Measurements from ENCODE around the gene SLC34A1. TPM values are rescaled to one million over a fixed set of nuclear protein-coding genes. Genes with fewer than 3 reads are reported as not detected.

The SLC34A1 gene
- total RNA-seq, 1 experiment from 2014 or later = not detected

DNA sequence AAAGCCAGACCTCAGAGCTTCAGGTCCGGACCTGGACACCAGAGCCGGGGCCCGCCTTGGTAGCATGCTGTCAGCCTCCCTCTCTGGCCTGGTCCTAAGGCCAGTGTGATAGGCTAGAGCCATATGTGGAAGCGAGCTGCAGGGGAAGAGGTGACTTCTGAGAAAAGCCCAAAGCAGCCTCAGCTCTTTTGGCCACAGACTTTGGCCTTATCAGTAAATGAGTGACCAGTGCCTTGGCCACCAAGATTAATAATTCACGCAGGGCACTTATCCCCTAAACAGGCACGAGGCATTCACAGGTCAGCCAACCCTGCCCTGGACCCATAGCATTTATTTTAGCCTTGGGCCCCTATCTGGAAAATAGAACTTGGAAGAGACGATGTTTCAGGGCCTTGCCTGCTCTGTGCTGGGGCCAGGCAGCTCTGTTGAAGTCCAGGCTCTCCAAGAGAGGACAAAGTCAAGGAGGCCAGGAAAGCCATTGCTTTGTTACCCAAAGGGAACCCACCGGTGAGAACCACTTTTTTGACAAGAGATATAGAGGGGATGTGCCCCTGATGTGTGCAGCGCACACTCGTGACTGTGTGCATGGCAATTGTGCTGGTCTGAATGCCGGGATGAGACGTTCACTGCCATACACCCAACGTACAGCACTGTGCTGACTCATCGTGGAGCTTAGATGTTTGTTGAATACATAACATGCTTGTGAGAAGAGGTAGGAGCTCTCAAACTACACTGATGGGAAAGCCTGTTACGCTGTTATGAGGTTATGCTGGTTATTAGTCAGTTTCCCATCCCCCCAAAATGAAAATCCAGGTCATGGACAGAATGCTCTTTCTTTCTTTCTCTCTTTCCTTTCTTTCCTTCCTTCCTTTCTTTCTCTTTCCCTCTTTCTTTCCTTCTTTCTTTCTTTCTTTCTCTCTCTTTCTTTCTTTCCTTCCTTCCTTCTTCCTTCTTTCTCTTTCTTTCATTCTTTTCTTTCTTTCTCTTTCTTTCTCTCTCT lies 5.0 kb upstream of the SLC34A1 start:
- in situ Hi-C loops (cut with HindIII; ENCODE audit: low sequenced_read_pairs) = no loop called here
- DNase-seq (ENCODE audit: low spot score) = no peak

DNA sequence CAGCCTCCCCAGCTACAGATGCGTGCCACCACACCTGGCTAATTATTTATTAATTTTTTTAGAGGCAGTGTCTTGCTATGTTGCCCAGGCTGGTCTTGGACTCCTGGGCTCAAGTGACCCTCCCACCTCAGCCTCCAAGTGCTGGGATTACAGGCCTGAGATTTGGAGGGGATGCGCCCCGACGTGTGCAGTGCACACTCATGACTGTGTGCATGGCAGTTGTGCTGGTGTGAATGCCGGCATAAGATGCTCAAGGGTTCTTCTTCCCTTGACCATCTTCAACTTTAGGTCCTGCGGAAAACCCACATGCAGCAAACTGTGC lies 3.5 kb upstream of the SLC34A1 start:
- in situ Hi-C loops (cut with HindIII; ENCODE audit: low sequenced_read_pairs) = no loop called here
- DNase-seq (ENCODE audit: low spot score) = no peak

DNA sequence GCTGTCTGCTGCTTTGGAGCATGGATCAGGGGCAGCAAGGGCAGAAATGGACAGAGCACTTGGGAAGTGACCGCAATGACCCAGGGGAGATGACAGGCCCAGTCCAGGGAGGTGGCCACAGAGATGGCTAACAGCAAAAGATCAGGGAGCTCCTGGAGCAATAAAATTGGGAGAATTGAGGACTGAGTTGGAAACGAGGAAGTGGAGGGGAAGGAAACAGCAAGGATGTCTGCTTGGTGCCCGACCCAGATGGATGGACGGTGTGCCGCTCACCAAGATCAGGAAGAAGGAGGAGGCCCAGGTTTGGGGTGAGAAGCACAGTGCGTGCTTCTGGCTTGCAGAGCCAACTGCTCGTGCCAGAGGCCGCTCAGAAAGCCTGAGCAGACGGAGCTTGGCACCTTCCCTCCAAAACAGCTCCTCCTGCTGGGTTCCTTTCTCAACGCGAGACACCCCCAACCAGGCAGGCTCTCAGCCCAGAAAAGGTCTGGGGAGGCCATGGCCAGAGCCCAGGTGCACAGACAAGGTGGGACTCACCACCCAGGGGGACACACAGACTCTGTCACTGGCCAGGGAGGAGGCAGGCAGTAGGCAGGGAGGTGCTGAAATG lies 1.7 kb upstream of the SLC34A1 start:
- peak; percentile 95 for DNase-seq (ENCODE audit: low spot score)
- in situ Hi-C loops (cut with HindIII; ENCODE audit: low sequenced_read_pairs) = no loop called here

DNA sequence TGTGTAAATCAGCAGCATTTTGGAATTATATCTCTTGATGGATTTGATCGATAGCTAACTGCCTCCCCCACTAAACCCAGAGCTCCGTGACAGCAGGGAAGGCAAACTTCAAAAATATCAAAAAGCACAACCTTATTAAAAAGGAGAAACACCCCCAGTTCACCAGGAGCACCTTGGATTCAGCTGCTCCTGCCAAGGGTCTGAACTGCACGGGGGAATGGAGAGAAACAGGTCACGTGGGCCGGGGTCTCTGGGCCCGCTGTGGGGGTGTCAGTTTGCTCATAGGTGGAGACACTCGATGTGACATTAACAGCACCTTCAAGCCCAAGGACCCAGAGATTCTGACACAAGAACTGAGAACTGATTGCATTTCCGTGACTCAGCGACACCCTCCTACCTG lies 1.1 kb upstream of the SLC34A1 start:
- in situ Hi-C loops (cut with HindIII; ENCODE audit: low sequenced_read_pairs) = no loop called here
- DNase-seq (ENCODE audit: low spot score) = no peak

DNA sequence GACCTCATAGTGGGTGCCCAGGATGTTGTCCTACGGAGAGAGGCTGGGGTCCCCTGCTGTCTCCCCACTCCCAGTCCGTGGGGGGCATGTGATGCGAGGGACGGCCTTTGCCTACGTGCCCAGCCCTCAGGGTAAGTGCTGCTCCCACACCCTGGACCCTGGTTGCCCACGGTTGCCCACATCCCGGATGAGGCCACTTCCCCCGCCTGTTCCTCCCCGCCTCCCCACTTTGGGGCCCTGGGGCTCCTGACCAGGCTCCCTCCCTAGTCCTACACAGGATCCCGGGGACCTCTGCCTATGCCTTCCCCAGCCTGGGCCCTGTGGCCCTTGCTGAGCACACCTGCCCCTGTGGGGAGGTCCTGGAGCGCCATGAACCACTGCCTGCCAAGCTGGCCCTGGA lies 1.5 kb downstream of the SLC34A1 start:
- DNase-seq (ENCODE audit: low spot score) = no peak
- in situ Hi-C loops (cut with HindIII; ENCODE audit: low sequenced_read_pairs) = no loop called here

DNA sequence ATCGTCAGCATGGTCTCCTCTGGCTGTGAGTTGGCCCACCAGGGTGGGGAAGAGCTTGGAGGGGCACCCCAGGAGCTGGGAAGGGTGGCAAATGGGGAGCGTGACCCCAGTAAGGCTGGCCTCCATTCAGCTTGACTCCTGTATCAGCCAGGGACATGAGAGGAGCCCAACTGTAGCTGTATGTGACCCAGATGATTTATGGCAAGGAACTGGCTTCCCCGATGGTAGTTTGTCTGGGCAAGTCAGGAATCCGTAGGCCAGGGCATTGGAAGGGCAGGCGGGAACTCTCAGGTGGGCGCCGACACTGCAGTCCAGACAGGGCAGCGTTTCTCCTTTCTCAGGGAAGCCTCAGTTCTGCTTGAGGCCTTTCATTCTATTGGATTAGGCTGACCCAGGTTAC lies 2.3 kb downstream of the SLC34A1 start:
- in situ Hi-C loops (cut with HindIII; ENCODE audit: low sequenced_read_pairs) = no loop called here
- DNase-seq (ENCODE audit: low spot score) = no peak

DNA sequence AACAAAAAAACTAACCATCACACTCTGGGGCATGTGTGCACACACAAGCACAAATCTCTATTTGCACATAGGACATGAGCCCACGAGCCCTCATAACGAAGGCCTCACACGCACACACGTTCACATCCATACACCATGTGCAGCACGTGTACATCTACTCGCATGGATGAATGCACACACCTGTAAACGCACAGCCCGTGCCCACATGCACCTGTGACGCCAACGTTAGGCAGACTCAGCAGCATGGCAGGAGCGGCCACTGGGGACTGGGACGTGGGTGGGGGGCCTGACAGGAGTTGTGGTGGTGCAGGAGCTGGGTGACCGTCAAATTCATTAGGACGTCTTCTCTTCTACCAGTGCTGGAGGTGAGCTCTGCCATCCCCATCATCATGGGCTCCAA lies 3.2 kb downstream of the SLC34A1 start:
- in situ Hi-C loops (cut with HindIII; ENCODE audit: low sequenced_read_pairs) = no loop called here
- DNase-seq (ENCODE audit: low spot score) = no peak

DNA sequence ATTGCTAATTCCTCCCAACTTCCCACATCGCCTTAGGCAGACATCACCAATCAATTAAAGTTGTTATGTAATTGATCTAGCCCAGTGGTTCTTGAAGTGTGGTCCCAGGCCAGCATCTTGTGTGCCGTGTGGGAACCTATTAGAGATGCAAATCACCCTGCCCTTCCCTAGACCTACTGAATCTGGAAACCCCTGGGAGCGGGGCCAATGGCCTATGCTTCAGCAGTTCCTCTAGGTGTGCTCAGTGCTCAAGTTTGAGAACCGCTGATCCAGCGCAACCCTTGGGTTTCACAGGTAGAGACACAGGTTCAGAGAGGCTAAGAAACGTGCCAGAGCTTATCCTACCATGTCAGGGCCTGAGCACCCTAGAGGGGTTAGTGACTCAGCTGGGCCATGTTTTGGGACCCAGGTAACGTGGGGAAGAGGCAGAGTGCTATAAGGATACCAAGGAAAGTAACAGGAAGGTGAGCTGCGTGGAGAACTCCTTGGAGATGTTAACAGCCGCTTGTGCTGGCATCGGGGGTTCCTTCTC lies 4.4 kb downstream of the SLC34A1 start:
- in situ Hi-C loops (cut with HindIII; ENCODE audit: low sequenced_read_pairs) = no loop called here
- DNase-seq (ENCODE audit: low spot score) = no peak

DNA sequence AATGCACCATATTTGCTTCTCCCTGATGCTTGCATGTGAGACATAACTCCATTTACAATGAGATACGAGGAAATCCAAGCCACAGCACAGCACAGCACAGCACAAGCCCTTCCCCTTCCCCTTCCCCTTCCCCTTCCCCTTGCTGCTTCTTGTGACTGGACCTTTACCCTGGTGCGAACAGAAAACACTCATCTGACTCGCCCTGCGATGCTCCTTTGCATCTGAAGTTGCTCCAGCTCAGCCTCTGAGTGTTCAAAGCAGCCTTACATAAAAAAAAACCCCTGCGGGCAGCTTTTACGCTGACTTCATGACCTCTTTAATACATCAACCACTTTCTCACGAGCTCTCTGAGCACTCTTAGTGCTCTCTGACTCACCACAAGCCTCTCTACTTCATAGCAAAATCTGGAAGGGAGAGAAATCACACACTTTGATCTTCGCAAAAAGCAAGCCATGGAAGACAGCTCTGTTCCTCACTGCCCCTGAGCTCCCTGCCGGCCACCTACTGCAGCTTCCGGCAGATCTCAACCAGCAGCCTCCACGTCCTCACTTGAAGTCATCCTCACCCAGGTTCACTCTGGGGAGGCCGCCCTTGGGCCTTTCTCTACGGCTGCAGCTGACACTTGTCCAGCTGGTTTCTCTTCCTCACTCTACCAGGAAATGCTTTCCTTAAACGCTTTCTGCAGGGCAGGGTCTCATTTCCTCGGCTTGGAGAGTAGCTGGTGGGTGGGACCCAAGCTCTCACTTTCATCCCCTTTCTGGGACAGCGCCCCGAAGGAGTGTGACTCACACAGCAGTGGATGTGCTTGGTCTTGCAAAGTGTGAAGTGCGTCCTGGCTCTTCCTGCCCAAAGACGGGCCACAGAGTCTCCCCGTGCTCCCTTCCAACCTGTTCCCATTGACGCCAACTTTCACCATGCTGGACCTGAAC lies 5.3 kb downstream of the SLC34A1 start:
- in situ Hi-C loops (cut with HindIII; ENCODE audit: low sequenced_read_pairs) = no loop called here
- no peak for DNase-seq (ENCODE audit: low spot score)

DNA sequence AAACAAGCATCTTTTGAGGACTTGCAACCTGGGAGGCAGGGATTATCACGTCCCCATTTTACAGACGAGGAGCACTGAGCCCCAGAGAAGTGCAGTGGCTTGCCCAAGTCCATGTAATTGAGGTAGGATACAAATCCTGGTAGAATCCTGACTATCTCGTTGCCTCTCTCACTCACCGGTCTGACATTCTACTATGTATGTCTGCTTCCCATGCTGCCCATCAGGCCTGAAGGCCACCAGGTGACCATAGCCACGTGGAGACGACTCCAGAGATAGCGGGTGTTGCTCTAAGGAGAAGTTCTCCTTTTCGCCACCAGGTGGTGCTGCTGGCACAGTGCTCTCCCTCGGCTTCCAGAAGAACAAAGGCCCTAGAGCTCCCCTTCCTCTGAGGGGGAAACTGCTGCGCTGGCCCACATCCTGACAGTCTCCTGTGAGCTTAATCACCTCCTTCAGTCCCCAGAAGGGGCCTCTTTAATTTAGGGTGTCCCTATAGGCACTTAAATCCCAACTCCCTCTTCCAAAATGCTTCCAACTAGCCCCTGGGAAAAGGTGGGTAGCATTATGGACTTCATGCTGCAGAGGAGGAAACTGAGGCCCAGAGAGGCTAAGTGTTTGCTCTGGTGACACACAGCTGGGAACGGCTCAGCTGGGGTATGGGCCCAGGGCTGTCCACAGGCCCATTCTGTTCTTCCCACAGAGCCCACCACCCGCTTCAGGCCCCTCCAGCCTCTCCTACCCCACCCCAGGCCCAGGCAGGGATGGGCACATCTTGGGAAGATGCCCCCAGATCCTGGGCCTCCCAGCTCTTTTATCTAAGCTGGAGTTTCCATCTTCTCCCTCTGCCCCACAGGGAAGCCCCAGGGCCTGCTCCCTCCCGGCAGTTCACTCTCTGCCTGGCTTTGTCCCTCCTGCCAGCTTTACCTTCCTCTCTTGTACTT lies 6.4 kb downstream of the SLC34A1 start:
- in situ Hi-C loops (cut with HindIII; ENCODE audit: low sequenced_read_pairs) = no loop called here
- peak; percentile 86 for DNase-seq (ENCODE audit: low spot score)

DNA sequence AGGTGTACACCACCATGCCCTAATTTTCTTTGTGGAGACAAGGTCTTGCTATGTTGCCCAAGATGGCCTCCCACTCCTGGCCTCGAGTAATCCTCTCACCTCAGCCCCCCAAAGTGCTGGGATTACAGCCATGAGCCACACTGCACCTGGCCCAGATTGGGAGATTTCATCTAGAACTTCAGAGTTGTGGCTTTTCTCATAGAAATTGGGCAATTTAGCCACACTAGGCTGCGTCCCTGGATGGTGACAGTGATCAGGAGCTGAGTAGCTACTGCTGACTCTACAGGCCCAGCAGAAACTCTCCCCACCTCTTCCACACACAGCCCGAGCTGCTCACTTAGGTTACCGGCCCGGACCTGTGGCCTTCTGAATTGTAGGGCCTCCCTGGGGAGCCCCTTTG lies 8.5 kb downstream of the SLC34A1 start:
- no peak for DNase-seq (ENCODE audit: low spot score)
- in situ Hi-C loops (cut with HindIII; ENCODE audit: low sequenced_read_pairs) = no loop called here

DNA sequence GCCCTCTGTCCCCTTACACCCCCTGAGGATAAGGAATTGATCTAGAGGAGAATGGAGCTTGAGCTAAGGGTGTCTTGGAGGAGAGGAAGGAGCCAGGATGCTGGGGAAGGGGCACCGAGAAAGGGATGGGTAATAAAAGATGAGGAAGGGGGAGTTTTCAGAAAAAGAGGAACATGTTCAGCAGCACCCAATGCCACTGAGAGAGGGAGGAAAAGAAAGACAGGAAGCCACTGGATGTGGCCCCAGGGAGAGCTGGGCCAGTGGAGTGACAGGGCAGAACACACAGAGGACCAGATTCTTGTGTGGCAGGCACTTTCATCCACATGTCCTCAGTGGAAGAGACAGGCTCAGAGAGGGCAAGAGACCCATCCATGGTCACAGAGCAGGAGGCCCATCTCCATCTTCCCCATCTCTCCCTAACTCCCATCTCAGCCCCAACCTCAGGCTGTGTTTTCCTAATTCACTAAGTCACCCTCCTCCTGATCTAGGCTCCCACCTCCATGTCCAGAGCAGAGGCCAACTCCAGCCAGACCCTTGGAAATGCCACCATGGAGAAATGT lies 9.1 kb downstream of the SLC34A1 start:
- DNase-seq (ENCODE audit: low spot score) = no peak
- in situ Hi-C loops (cut with HindIII; ENCODE audit: low sequenced_read_pairs) = no loop called here

DNA sequence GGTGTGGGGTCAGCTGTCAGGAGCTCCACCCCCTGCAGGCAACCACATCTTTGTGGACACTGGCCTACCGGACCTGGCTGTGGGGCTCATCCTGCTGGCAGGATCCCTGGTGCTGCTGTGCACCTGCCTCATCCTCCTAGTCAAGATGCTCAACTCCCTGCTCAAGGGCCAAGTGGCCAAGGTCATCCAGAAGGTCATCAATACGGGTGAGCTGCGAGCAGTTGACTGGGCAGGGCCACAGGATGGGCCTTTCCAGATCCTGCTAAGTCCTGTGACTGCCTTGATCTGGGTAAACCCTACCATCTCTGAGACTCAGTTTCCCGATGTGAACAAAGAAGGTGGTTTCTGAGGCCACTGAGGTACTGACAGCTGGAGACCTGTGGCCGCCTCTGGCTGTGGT lies 9.8 kb downstream of the SLC34A1 start:
- no peak for DNase-seq (ENCODE audit: low spot score)
- in situ Hi-C loops (cut with HindIII; ENCODE audit: low sequenced_read_pairs) = no loop called here

DNA sequence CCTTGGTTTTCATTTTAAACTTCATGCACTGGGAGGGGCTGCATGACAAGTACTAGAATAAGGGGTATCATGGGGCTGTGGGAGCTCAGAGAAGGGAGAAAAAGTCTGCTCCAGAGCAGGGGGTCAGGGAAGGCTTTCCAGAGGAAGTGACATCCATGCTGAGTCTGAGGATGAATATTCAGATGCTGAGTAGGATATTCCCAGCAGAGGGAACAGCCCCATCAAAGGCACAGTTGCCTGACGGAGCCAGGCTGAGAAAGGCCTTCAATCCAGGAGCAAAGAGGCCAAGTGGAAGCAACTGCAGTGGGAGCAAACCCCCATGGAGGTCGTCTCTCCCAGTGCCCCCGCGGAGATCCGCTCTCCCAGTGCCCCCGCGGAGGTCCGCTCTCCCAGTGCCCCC lies 11.8 kb downstream of the SLC34A1 start:
- no peak for DNase-seq (ENCODE audit: low spot score)
- in situ Hi-C loops (cut with HindIII; ENCODE audit: low sequenced_read_pairs) = no loop called here

DNA sequence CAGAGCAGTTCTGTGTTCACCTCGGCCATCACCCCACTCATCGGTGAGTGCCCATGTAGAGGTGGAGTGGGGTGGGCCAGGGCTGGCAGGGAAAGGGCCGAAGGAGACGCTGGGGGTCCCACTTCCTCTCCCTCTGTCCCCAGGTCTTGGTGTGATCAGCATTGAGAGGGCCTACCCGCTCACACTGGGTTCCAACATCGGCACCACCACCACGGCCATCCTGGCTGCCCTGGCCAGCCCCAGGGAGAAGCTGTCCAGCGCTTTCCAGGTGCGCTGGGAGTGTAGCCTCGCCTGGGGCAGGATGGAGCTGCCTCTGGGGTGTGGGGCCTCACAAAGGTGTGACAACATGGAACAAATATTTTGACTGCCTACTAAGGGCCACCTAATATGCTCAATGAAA lies 12.6 kb downstream of the SLC34A1 start:
- in situ Hi-C loops (cut with HindIII; ENCODE audit: low sequenced_read_pairs) = no loop called here
- no peak for DNase-seq (ENCODE audit: low spot score)

DNA sequence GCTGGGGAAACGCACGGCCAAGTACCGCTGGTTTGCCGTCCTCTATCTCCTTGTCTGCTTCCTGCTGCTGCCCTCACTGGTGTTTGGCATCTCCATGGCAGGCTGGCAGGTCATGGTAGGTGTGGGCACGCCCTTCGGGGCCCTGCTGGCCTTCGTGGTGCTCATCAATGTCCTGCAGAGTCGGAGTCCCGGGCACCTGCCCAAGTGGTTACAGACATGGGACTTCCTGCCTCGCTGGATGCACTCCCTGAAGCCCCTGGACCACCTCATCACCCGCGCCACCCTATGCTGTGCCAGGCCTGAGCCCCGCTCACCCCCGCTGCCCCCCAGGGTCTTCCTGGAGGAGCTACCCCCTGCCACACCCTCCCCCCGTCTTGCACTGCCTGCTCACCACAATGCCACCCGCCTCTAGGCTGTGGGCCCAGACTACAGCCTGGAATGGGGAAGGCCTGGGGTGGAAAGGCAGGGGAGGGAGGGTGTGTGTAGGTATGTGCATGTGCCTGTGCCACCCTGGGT lies 13.7 kb downstream of the SLC34A1 start:
- DNase-seq (ENCODE audit: low spot score) = no peak
- in situ Hi-C loops (cut with HindIII; ENCODE audit: low sequenced_read_pairs) = no loop called here

DNA sequence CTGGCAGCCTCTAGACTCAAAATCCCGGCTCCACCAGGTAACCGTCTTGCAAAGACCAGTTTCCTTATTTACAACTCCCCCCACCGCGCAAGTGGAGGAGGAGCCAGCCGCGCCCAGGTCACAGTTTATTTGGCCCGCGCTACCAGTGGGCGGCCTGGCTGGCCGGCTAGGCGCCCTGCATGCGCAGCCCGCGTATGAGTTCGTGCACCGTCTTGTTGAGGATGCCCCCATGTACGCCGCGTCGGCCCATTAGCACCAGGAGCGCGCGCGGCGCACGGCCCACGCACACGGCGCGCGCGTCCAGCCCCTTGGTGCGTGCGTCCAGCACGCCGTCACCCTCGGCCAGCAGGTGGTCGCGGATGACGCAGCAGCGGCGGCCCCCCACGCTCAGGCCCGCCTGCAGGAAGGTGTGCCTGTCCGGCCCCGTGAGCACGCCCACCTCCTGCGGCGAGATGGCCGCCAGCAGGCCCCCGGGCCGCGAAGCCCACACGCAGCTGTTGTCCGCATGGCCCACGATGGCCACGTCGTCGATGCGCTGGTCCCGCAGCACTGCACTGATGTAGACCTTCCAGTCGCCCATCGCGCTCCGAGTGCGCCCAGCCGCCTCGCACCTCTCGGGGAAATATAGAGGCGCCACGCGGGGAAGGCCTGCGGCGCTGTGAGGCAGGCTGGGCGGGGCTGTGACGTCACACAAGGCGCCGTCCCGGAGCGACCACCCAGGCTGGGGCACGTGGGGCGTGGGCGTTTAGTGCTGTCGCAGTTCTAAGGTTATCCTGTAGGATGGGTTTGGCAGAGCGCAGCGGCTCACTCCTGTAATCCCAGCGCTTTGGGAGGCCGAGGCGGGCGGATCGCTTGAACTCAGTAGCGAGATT lies 16.0 kb downstream of the SLC34A1 start, which contains the start of gene PFN3:
Gene PFN3, minus strand, starts transcription at position 665 of the 872 bp plus-strand sequence. Its CDS starts 85 bp downstream, at position 580.
- in situ Hi-C loops (cut with HindIII; ENCODE audit: low sequenced_read_pairs) = no loop called here
- DNase-seq (ENCODE audit: low spot score) = no peak

All from G401 (cell line).